ENCODE data around the gene ARMC8.

ARMC8 gene

DNA sequence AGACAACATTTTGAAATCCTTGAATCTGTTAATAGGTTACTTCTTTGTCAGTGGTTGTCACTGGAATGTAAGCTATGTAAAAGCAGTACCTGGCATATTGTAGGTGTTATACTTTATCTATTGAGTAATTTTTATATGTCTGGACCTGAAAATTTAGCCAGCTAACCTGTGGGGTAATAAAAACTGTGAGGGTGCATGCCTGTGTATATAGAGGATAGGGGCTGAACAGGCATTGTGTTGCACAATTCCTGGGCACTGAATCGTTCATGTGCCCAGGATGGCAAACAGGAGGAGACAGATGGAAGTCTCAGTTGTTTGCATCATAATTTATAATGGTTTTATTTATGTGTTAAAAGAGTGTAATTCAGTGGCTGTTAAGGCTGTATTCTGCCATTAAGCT is 67.1 kb downstream of the ARMC8 start:
- no peak for DNase-seq

DNA sequence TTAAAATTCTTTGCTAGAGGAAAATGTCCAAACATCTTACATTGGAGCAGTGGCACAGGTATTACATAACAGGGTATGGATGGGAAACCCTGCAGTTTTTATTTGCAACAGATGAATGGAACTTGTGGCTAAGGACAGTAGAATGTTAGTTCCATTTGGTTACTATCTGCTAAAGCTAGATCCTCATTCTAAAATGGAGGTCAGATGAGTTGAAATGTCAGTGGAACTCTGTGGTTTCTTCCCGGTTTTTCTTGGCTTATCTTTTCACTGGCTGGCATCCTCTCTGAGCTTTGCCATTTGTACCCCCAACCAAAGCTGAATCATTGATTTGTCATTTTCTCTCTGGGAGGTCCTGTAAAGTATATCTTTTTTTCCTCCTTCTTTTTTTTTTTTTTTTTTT is 68.9 kb downstream of the ARMC8 start:
- no peak for DNase-seq

DNA sequence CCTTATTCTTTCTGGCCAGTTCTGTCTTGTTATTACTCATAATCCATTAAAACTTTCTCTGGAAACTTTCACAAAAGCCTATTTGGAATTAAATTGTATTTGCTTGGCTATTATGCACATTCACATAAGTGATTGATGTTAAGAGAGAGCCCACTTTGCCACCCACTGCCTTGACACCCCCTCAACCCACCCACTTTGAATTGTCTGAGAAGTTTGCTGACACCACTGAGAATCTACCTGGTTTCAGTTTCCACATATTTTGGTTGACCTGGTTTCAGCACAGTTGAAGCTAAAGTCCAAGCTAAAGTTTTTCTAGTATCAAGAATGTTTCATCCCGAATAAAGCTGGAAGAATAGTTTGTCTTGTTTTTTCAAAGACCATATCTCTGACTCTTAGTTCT is 70.9 kb downstream of the ARMC8 start:
- DNase-seq = no peak

DNA sequence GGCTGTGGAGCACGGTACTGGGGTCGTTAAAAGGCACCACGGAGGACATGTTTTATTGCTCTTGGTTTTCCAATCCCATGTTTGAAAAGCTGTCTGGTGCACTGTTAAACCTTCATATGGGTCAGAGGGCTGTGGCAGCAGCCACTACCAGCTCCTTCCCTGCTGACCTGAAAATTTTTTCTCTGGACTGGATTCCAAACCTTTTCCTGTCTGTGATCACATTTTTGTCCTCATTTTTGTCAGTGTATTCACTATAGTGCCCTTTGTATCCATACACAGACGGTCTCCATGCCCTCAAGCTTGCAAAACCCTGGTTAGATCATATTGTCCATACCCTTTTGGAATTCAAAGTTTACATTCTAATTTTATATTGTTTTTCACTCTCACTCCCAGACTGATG is 72.0 kb downstream of the ARMC8 start:
- no peak for DNase-seq

DNA sequence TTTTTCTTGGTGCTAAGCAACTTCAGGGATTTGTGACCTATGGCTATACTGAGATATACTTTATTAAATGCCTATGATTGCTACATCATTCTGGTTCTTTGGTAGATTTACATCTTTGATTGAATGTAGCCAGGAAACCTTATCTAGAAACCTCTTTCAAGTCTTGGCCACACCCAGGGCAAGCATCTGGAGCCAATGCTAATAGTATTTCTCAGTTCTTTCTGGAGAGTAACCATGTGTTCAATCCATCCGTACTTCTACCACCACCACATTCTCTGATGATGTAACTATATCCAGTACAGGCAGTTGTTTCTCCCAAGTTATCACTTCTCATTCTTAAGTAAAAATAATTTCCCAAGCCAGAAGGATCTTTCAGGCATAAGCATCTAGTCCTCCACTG is 73.5 kb downstream of the ARMC8 start:
- DNase-seq = no peak

DNA sequence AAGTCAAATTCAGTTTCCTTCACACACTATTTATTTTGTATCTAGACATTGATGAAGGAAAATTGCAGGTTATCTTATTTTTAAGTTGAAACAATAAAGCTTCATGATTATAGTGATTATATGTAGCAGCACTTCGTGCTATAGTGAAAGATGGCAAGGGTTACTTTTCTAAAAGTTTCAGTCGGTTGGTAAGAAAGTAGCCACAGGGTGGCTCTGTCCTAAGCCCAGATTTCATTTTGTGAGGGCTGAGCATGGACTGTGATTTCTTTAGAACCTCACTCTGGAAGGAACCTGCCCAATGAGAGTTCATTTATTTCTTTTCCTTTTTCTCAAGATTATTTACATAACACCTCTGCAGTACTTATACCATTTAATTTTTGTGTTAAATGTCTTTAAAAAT is 76.0 kb downstream of the ARMC8 start:
- no peak for DNase-seq

DNA sequence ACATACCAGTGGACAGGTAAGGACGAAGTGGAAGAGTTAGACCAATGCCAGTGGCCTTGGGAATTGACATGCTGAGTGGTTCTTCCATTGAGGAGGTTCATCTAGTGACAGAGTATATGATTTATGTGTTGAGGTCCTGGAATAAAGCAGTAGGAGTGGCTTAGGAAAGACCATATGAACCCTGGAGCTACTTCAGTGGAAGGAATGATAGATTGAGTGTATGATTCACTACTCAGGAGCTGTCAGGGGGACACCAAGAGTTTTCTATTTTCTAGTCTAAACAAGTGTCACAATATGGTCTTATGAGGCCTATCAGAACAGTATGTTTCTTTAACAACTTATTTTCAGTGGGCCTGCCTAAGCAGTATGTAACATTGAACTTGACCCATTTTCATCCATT is 78.6 kb downstream of the ARMC8 start:
- DNase-seq = no peak

DNA sequence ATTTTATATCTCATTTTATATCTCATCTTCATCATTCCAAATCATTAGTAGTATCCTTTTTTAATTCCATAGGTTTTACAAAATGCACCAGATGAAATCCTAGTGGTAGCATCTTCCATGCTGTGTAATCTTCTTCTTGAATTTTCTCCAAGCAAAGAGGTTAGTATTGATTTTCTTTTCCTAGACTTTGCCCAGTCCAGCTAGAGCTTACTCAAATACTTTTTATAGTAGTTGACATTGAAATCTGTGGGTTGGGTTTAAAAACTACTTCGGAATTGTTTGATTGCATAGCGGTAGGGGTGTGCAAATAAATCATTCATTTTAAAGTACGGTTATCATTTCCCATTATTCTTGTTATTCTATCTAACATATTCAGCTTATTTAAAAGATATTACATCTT is 80.0 kb downstream of the ARMC8 start:
- DNase-seq = no peak

DNA sequence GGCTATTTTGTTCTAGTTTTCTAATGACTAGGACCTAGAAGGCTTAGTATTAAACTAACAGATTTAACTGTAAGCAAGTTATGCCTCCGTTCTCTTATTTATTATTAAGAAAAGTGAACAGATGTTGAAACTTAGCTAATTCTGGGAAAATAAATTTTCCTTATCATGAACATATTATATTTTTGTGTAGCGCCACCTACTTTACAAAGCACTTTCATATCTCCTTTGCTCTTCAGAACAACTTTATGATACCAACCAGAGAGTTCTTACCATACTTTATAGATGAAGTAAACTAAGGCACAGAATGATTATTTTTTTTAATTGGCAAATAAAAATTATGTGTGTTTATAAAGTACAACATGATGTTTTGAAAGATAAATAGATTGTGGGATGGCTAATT is 83.1 kb downstream of the ARMC8 start:
- DNase-seq = no peak

DNA sequence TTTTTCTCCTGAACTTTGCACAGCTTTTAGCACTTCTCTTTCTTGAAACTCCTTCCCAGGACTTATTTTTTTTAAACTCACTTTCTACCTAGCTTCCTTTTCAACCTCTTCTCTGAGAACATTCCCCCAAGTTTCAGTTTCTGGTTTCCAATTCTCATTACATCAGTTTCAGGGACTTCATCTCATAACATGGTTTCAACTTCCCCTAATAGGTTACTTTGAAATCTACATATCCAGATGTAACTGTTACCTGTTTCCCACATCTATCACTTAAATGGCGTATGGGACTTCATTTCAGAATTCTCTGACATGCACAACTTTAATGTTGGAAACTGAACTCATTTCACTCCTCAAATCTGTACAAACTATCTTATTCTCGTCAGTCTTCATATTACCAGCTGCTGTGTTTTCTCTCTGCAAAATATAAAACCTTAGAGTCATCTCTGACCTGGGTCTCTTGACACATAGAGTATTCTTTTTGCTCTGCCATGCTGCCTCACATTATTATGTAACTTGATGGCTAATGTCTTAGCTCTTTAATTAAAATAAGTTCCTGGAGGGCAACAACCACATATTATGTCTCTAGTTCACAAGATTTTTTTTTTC is 84.2 kb downstream of the ARMC8 start:
- no peak for DNase-seq

DNA sequence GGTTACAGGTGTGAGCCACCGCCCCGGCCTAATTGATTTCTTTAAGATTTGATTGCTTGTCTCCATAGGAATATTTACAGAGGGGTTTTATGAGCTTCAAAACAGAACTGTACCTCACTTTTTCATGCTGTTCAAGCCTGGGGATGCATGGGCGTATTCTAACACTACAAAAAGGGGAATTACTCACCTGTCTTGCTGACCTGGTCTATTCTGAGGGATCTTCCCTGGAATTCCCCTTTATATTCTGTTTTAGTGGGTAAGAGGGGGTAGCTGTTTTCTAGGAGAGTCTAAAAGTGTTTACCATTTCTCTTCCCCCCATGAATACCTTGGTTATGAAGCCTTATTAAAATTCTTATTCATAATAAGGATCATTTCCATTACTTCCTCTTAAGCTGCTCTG is 94.5 kb downstream of the ARMC8 start:
- DNase-seq = no peak

DNA sequence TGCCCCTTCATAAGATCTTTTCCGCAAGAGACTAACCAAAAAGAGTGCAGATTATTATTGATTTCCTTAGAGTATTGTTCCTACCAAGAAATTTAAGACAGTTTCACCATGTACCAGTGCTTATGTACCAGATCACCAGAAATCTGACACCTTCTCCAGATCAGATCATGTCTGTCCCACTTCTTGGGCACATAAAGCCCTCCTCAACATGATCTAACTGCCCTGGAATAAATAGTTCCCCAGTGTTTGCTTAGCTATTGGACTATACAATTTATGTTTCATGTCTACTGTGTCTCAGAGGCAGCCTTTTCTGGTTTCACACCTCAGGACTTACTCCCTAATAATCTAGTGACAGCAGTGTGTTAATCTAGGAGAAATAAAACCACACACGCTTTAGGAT is 95.7 kb downstream of the ARMC8 start:
- DNase-seq = no peak

DNA sequence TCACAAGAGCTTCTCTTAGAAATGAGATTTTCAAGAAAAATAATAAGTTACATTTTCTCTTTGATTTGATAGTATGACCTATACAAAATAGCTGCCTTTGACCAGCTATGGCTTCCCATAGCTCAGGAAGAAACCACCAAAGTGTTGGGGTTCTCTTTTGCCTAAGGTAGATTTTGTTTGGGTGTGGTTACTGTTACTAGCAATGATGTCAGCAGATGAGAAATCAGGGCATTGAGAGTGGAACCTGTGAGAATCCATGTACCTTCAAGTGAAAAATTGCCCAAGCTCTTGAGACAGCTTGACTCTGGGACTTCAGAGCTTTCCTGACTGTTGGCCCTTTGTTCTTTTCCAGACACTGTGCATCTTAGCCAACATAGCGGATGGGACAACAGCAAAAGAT is 97.0 kb downstream of the ARMC8 start:
- no peak for DNase-seq

DNA sequence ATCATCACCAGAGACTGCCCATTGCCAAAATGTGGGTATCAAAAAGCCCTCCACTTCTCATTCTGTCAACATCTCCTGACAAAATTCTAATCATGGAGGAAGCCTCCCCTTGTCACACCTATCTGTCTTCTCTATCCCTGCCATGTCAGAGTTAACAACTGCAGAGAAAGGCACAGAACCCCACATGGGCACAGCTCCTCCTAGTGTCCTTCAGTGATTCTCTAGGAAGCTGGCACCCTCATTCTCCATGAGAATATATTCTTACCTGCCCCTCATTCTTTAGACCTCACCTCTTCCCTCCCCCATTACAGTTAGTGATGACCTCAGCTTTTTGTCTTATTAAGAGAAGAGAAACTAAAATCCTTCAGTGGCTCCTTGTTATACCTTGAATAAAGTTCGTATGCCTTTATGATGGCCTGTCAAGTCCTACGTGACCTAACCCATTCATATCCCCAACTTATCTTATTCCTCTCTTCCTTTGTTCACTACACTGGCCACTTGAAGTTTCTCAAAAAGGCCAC is 97.9 kb downstream of the ARMC8 start:
- no peak for DNase-seq

DNA sequence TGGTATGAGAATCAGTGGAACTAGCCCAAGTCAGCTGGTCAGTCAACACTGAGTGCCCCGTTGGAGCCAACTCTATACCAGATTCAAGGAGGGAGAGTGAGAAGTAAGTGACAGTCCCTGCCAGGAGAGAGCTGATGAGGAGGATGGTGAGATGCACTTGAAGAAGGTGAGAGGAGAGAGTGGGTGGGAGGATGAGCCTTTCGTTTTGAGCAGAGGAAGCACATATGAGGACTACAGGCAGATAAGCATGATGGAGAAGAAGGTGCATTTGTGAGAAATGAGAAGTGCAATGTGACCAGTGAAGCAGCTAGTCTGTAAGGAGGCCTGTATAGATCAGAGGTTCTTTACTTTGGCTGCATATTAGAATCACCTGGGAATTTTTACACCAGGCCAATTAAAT is 102.2 kb downstream of the ARMC8 start:
- no peak for DNase-seq

DNA sequence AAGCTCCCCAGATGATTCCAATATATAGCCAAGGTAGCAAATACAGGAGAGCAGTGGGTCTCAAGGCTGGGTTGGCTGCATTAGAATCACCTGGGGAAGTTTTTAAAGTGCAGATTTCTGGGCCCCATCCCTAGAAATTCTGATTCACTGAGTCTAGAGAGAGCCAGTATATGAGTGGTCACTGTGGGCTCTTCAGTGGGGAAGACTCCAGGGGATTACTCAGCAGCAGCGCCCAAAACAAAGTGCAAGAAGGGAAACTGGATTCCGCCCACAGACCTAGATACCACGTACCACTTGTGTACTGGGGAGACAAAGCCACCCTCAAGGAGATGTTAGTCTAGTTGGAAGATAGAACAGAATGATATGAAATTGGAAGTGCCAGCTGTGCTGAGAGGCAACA is 102.6 kb downstream of the ARMC8 start:
- DNase-seq = no peak

DNA sequence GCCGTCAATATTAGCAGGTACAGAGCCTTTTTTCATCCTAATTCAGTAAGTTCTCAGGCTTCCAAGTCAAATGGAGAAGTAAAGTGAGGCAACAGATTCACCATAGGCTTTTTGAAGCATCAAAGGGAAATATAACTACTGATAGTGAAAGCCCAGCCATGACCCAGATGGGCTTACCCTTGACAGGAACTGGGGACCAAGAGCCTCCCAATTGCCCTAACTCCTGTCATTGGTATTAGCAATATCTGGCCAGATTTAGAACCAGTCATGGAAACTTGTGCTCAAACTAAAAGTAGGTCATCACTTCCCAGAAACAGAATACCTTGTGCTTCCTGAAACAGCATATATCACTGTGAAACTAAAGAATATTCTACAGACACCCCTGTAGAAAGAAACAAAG is 109.5 kb downstream of the ARMC8 start:
- no peak for DNase-seq

DNA sequence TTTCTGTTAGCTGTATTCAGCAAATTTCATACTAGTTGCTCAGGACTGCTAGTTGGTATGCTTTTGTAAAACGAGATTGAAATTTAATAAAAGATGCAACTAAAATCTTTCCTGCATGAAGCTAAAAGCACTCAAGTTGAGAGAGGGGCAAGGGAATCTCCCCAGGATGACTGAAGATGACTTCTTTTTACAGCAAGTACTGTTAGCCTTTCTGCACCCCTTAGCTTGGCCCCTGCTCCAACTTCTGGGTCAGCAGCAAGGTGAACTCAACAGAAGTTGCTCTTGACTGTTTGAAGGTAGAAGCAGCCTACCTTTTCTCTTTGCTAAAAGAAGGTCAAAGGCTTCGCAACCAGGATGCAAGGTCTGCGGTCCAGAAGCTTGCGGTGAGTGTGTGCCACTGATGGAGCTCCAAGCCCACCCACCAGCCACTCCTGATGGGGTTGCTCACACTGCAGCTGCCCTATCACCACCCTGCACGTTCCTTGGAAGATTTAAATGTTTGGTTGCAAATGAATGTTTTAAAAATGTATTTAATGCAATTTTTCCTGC is 110.0 kb downstream of the ARMC8 start:
- DNase-seq = no peak

DNA sequence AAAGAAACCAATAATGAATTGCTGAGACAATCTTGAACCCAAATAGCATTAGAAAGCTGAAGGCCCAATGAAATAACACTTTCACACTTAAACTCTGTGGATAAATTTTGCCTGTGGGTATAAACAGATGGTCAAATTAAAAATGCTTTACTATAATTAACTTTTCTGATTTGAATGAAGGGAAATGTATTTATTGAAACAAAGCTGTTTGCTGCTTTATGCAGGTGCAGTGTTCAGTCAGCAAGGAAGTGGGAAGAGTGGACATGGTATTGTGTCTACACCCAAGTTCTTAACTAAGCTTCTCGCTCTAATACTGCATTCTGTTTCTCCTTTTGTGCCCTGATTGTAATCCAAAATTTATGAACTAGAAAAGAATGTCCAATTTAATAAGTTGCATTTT is 110.8 kb downstream of the ARMC8 start:
- DNase-seq = no peak

DNA sequence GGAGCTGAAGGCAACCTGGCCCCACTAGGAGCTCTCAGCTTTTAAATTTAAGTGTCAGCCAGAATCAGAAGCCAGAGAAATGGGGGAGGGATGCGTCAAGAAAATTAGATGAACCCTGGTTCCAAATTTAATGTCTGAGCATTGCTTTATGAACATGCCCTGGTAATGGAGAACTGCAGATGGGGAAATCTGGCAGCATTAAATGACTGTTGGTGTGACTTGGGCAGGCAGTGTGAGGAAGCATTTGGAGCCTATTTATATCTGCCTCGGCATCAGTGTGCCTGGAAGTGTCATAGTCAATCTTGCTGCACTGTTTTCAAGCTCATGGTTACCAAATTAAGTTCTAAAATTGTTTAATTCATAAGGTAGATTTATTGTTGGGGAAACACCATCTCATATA is 113.5 kb downstream of the ARMC8 start:
- DNase-seq = no peak

DNA sequence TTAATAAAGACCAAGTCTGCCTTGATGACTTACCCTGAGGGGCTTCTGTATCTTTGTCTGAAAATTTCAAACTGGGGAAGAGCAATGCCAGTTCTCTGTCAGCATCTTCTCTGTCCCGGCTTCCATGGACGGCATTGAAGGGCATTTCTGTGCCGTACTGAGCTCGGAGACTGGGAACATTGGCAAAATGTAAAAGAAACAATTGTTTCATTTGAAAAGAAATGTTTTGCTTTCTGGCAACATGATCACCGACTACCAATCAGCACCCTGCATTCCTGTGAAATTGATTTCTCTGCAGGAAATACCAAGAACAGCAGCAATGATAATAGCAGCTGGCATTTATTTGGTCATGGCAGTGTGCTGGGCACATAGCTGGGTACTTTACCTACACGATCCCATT is 116.4 kb downstream of the ARMC8 start:
- no peak for DNase-seq

DNA sequence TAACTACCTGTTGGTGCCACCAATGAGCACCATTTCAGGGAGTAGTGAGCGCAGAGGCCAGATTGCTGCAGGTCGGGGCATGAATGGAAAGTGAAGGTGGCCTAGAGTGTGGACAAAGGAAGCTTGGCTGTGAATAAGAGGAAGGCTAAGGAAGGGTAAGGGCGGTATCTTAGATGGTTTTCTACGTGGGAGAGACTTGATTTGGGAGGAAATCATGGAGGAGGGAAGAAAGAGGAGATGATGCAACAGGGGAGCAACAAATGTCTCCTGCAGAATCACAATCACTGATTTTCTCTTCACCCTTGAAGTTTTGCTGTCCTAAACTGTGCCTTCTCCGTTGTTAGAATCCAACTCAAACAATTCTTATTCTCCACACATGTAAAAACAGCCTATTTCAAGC is 120.8 kb downstream of the ARMC8 start:
- DNase-seq = no peak

DNA sequence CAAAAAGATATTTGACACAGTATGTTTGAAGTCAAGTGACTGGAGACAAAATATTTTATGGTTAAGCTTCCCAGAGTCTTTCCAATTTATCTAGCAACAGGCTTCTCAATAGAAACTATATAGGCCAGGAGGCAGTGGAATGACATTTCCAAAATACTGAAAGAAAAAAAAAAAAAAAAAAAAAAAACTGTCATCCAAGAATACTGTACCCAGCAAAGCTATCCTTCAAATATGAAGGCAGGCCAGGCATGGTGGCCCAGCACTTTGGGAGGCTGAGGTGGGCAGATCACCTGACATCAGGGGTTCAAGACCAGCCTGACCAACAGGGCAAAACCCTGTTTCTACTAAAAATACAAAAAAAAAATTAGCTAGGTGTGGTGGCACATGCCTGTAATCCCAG is 121.7 kb downstream of the ARMC8 start:
- no peak for DNase-seq

DNA sequence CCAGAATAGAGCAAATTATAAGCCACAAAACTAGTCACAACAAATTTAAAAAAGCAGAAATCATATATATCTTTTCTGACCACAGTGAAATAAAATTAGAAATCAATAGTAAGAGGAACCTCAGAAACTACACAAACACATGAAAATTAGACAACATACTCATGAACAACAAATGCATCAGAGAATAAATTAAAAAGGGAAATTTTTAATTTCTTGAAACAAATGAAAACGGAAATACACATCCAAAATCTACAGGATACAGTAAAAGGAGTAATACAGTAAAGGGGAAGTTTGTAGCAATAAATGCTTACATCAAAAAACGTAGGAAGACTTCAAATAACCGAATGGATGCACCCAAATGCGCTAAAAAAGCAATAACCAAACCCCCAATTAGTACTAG is 123.4 kb downstream of the ARMC8 start:
- no peak for DNase-seq

DNA sequence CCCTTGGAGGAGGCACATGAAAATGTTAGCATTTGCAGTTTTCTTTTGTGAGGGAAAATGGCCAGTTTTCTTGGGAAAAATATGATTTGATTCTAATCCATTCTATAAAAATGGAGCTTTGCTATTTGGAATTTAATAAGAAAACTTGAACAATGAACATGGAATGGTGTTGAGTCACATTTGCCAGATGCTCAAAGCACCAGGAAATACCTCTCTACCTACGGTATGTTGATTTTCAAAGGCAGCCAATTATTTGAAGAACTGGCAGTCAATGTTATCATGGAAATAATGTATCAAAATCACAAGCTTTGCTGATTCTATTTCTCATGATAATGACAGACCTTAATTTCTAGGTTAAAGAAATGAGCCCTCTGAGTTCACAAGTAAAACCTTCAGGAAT is 127.7 kb downstream of the ARMC8 start:
- DNase-seq = no peak

DNA sequence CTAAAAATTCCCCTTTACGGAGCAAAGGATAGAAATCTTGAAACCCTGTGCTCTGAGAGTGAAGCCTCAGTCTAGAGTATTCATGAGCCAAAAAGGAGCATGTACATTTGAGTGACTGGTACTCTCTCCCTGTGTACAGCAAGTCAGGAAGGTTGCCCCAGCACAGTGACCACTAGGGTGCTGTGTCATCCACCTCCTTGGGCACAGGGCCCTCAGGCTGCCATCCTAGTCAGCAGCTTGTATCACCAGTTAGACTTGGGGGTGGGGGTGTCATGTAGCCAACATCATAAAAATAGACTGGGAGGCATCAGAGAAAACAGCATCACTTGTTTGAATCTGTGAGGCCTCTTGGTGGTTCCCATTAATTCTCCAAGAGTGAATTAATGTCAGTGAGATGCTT is 130.6 kb downstream of the ARMC8 start:
- no peak for DNase-seq
